HG03439 (cell line): ENCODE results near the gene COX6A2.
"Not testable (repeated sequence)": the region's sequence is repeated elsewhere in the genome, so short reads cannot be mapped to it uniquely, and the experiment has no call there.

Experiments used
- ATAC-seq: cut with Tn5 transposase; IDR thresholded peaks from one replicate; pipeline ENCODE4 v1.9.1; 2021; ENCODE audit warnings: mild to moderate bottlenecking, moderate library complexity; ENCODE audit not compliant: unreplicated experiment

The COX6A2 gene

DNA sequence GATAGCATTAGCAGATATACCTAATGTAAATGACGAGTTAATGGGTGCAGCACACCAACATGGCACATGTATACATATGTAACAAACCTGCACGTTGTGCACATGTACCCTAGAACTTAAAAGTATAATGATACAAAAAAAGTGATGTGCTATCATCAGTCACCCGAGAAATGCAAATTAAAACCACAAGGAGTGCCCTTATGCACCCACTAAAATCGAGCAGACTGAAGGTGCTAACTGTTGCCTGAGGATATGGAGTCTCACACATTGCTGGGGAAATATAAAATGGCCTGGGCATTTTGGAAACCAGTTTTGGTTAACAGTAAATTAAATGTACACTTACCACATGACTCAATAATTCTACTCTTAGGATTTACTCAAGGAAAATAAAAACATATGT lies 10.9 kb upstream of the COX6A2 start:
- ATAC-seq, result not testable (repeated sequence)

DNA sequence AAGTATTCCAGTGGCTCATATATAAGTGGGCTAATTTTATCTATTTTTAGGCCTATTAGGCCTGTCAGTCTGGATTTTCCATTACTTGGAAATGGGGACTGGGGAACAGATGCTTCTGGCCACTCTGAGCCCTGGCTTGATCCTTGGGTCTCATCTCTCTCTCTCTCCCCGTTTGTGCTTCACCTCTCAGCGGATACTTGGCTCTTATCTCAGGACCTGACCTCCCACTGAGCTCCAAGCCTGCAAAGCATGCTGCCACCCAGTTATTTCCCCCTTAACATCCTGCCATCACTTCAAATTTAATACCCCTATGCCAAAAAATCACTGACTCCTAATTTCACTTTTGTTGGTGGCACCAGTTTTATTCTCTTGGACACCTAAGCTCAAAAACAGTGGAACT lies 10.3 kb upstream of the COX6A2 start:
- ATAC-seq, result no peak

- ATAC-seq, result no peak
These were observed 8.3 kb upstream of the COX6A2 start for GRCh38 chr16:31436221-31437045.

DNA sequence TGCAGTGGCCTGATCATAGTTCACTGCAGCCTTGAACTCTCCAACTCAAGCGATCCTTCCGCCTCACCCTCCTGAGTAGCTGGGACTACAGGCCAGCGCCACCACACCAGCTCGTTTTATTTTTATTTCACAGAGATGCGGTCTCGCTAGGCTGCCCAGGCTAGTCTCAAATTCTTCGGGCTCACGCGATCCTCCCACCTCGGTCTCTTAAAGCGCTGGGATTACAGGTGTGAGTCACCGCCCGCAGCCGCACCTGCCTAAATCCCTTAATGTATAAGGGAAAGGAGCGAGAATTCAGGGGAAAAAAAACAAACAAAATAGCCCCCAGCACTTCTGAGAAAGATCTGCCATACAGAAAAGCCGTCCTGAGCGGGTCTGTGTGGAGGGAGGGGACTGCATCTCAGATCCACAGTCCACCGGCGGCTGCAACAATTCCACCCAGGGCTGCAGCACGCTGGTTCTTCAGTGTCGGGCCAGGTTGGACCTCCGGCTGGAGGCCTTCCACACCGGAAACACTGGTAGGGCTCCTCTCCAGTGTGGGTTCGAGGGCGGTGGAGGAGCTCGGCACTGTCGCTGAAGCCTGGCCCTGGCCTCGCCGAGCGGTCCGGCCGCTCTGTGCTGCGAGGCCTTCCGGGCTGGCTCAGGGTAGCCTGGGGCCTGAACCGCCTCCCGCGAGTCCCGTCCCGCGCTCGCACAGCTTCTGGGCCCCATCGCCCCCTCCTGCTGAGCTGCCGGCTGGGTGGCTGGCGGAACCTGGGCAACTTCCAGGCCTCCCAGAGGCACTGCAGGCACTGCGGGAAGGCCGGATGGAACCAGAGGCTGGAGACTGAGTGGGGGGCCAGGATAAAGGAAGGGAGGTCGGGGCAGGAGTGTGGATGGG lies 7.4 kb upstream of the COX6A2 start:
- no peak for ATAC-seq

DNA sequence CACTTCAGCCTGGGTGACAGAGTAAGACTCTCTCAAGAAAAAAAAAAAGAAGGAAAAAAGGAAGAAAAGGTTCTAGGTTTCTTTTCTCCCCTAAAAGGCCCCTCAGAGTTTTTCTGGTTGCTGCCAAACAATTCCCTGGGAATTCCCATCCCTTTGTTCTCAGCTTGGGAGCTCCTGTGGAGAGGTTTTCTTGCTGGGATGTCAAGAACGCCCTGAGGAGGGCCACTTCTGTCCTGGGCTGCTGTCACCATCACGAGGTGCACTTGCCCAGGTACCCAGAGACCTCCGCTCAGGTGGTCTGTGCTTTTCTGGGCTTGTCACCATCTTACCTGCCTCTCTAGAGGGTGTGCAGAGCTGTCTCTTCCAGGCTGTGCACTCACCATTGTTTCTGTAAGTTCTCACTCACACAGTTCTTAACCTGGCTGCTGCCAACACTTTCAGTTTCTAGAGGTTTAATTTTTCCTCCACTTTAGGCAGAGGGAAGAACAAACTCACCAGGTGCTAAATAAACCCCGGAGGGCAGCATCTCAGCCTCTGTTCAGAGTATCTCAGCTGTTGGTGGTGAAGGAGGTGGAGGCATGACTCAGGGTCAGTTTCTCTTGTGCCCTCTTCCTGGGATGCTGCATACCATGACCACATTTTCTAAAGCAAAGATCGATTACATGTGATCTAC lies 2.4 kb upstream of the COX6A2 start:
- no peak for ATAC-seq

GRCh38 chr16:31429796-31430195 lies 1.6 kb upstream of the COX6A2 start:
- no peak for ATAC-seq

GRCh38 chr16:31429314-31429713 lies 1.2 kb upstream of the COX6A2 start:
- ATAC-seq, result no peak

DNA sequence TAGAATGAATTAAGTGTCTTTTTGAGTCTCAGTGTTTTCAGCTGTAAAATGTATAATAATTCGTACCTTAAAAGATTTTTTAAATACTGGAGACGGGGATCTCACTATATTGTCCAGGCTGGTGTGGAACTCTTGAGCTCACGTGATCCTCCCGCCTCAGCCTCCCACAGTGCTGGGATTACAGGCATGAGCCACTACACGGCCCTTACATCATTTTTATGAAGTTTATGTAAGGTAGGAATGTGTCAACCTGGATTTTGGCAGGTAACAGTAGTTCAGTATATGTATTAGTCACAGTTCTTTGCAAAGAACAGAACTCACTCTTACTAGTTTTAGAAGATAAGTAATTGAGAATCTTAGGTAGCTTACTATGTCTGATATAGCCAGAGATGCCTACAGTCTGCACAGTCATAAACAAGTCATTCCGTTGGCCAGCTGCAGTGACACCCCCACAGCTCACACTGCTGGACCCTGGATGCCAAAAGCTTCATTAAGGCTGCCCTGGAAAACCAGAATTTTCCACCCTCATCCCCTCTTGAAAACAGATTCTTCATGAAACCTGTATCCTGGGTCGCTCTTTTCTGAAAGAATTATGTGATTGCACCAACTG lies 583 bp upstream of the COX6A2 start:
- ATAC-seq, result no peak

DNA sequence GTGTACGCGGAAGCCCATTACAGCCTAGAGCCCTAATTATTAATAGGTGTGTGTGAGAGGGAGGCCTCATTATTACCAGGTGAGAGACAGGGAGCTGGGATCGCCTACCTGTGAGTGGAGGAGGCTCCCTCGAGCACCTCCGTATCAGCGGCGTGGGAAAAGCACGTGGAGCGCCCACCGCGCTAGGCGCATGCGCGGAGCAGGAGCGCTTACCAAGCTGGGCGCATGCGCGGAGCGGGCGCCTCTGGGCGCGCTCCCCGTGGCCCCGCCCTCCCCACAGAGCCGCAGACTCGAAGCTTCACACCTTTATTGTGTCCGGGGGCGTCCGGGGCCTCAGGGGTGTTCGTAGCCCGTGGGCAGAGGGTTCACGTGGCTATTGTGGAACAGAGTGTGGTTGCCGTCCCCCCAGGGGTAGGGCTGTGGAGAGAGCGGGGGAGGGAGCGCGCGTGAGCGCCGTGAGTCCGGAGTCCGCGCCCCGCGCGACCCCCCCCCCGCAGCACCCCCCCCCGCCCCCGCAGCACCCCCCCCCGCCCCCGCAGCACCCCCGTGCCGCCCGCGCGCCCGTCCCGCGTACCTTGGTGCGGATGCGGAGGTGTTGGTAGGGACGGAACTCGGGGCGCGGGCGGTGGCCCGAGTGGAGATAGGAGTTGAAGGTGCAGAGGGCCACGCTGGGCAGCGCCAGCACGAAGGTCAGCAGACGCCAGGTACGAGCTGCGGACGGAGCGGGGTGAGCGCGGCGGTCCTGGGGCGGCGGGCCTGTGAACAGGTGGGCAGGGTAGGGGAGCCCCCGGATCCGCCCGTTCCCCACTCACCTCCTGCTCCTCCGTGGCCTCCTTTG lies 500 bp downstream of the COX6A2 start:
- no peak for ATAC-seq

- ATAC-seq, result no peak
These were observed 4.4 kb downstream of the COX6A2 start for GRCh38 chr16:31423801-31424200.

- ATAC-seq, result no peak
These were observed 4.9 kb downstream of the COX6A2 start for GRCh38 chr16:31423241-31423640.

DNA sequence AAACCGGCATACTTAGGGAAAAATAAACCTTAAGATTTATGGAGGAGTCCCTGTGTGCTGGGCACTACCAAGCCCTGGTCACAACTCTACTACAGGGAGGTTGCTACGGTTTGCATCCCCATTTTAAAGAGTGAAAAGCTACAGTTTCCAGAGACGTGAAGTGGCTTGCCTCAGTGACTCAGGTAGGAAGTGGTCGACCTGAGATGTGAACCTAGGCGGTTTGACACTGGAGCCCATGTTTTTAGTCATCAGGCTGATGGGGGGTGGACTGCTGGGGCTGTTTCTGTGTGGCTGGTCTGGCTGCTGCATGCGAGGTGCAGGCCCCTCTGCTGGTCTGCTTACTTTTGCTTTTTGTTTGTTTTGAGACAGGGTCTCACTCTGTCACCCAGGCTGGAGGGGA lies 6.6 kb downstream of the COX6A2 start:
- no peak for ATAC-seq

DNA sequence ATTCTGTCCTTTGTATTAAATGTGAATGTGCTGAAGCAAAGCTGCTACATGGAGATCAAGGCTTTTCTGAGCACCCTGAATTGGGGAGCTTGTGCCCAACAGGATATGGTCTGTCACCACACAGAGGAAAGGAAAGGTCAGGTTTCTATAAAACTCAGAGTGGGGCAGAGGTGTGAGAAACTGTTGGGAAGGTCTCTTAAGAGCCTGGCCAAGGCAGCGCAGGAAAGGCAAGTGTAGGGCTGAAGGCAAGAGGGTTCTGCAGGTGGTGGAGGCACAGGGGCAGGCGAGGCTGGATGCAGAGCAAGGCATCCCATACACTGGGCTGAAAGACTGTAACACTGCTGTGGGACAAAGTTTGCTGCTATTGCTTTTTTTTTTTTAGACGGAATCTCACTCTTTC lies 8.1 kb downstream of the COX6A2 start:
- no peak for ATAC-seq

- ATAC-seq, result no peak
These were observed 10.2 kb downstream of the COX6A2 start for GRCh38 chr16:31417916-31418315.

DNA sequence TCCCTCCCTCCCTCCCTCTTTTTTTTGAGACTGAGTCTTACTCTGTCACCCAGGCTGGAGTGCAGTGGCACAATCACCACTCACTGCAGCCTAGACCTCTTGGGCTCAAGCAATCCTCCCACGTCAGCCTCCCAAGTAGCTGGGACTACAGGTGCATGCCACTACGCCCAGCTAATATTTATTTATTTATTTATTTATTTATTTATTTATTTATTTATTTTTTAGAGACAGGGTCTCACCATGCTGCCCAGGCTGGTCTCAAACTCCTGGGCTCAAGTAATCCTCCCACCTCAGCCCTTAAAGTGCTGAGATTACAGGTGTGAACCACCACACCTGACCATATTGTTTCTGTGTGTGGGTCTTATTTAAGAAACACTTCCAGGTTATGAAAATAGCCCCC lies 11.1 kb downstream of the COX6A2 start:
- ATAC-seq, result not testable (repeated sequence)

- ATAC-seq, result no peak
These were observed 11.8 kb downstream of the COX6A2 start for GRCh38 chr16:31416371-31416770.

DNA sequence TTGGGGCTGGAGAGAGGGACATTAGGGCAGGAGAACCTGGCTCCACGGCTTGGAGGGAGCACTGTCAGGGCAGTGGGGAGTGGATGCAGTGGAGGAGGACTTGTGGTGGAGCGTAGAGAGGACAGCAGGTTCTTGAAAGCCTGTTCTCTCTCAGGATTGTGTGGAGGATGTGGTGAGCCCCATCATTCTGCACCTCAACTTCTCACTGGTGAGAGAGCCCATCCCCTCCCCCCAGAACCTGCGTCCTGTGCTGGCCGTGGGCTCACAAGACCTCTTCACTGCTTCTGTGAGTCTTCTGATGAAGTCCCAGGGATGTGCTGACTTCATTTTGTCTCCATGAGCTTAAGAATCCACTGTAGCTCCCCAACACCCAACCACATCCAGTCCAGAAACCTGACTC lies 13.5 kb downstream of the COX6A2 start:
- no peak for ATAC-seq

GRCh38 chr16:31413943-31414342 lies 14.2 kb downstream of the COX6A2 start:
- ATAC-seq, result no peak

DNA sequence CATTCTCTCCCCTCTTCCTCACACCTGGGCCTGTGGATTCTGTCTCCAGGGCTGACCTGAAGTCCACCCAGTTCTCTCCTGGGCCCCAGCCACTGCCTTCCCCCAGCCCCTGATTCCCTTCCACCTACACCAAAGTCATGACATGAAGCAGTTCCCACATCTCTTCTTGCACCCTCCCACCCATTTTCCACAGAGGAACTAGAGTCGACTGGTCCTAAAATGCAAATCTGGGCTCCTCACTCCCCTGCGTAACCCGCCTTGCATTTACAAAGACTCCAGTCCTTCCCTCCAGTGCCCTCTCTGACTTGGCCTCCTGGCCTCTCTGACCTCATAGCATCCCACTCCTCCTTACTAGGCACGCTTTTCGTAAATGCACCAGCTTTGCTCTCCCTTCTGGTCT lies 14.8 kb downstream of the COX6A2 start:
- ATAC-seq, result no peak

DNA sequence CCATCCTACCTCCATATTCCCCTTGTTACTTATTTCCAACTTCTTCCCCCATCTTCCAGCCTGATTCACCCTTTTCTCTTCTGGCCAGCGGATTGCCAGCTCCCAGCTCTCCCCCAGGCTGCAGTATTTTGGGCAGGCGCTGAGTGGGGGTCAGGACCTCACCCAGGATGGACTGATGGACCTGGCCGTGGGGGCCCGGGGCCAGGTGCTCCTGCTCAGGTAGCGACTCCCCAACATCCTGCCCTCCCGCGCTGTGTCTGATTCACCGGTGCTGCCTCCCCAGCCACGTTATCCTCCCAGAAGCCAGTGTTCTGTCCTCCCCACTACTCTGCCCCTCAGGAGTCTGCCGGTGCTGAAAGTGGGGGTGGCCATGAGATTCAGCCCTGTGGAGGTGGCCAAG lies 15.4 kb downstream of the COX6A2 start:
- no peak for ATAC-seq
